H9 (cell line): ENCODE data around the gene HHAT. TPM values are rescaled to one million over a fixed set of nuclear protein-coding genes. Genes with fewer than 3 reads are reported as not detected.

ENCODE experiments used
- DNase-seq: peaks from one replicate; pipeline ENCODE4 v3.0.0-alpha.2; 2017
- H2AFZ ChIP-seq: one replicate; pipeline ENCODE4 v1.6.1; 2013; ENCODE audit warnings: mild to moderate bottlenecking, low read length, control low read depth, moderate library complexity
- H2AK5ac ChIP-seq: 2 replicates; pipeline ENCODE4 v1.6.1; 2013; ENCODE audit warnings: low read length, control low read depth, mixed read lengths; ENCODE audit not compliant: insufficient read length
- H2BK120ac ChIP-seq: one replicate; pipeline ENCODE4 v1.6.1; 2013; ENCODE audit warnings: low read depth, mild to moderate bottlenecking, low read length, control low read depth, inconsistent platforms; ENCODE audit not compliant: poor library complexity, severe bottlenecking
- H2BK12ac ChIP-seq: 2 replicates; pipeline ENCODE4 v1.6.1; 2013; ENCODE audit warnings: low read length, control low read depth, mixed read lengths, low read depth; ENCODE audit not compliant: insufficient read length
- H2BK15ac ChIP-seq: 2 replicates; pipeline ENCODE4 v1.6.1; 2013; ENCODE audit warnings: low read depth, low read length, control low read depth
- H2BK20ac ChIP-seq: one replicate; pipeline ENCODE4 v1.6.1; 2013; ENCODE audit warnings: low read depth, mild to moderate bottlenecking, low read length, control low read depth, inconsistent platforms; ENCODE audit not compliant: poor library complexity, severe bottlenecking
- H2BK5ac ChIP-seq: 2 replicates; pipeline ENCODE4 v1.6.1; 2013; ENCODE audit warnings: low read length, control low read depth, mixed read lengths; ENCODE audit not compliant: insufficient read length
- H3K14ac ChIP-seq: 2 replicates; pipeline ENCODE4 v1.6.1; 2013; ENCODE audit warnings: low read length, control low read depth; ENCODE audit not compliant: insufficient read depth
- H3K18ac ChIP-seq: 2 replicates; pipeline ENCODE4 v1.6.1; 2013; ENCODE audit warnings: low read depth, mild to moderate bottlenecking, mixed read lengths, low read length, control low read depth; ENCODE audit not compliant: insufficient read length
- H3K23ac ChIP-seq: 2 replicates; pipeline ENCODE4 v1.6.1; 2013; ENCODE audit warnings: low read length, control low read depth, mixed read lengths, low read depth; ENCODE audit not compliant: insufficient read length
- H3K23me2 ChIP-seq: 2 replicates; pipeline ENCODE4 v1.6.1; 2013; ENCODE audit warnings: low read depth, mild to moderate bottlenecking, mixed read lengths, low read length, control low read depth; ENCODE audit not compliant: insufficient read length, poor library complexity, severe bottlenecking
- H3K27ac ChIP-seq: 2 replicates; pipeline ENCODE4 v1.5.1; 2013; ENCODE audit warnings: low read length, control low read depth, mixed read lengths, low read depth; ENCODE audit not compliant: insufficient read length
- H3K27me3 ChIP-seq: 2 replicates; pipeline ENCODE4 v1.6.1; 2013; ENCODE audit warnings: low read length, control low read depth, inconsistent platforms; ENCODE audit not compliant: insufficient read depth
- H3K4ac ChIP-seq: 2 replicates; pipeline ENCODE4 v1.6.1; 2013; ENCODE audit warnings: low read depth, mild to moderate bottlenecking, control low read depth, inconsistent platforms, low read length, moderate library complexity
- H3K4me1 ChIP-seq: 2 replicates; pipeline ENCODE4 v1.6.1; 2013; ENCODE audit warnings: low read length, control low read depth, inconsistent platforms; ENCODE audit not compliant: insufficient read depth
- H3K4me2 ChIP-seq: 2 replicates; pipeline ENCODE4 v1.6.1; 2013; ENCODE audit warnings: low read length, control low read depth, mixed read lengths; ENCODE audit not compliant: insufficient read length, insufficient read depth
- H3K56ac ChIP-seq: 2 replicates; pipeline ENCODE4 v1.6.1; 2013; ENCODE audit warnings: low read depth, mild to moderate bottlenecking, mixed read lengths, low read length, control low read depth; ENCODE audit not compliant: insufficient read length
- H3K79me1 ChIP-seq: 2 replicates; pipeline ENCODE4 v1.6.1; 2013; ENCODE audit warnings: low read depth, mild to moderate bottlenecking, moderate library complexity, low read length, control low read depth, inconsistent platforms; ENCODE audit not compliant: insufficient read depth, poor library complexity, severe bottlenecking
- H3K79me2 ChIP-seq: 2 replicates; pipeline ENCODE4 v1.6.1; 2013; ENCODE audit warnings: low read length, control low read depth, inconsistent platforms; ENCODE audit not compliant: insufficient read depth
- H3K9ac ChIP-seq: 2 replicates; pipeline ENCODE4 v1.6.1; 2013; ENCODE audit warnings: low read length, control low read depth, mixed read lengths; ENCODE audit not compliant: insufficient read length; ENCODE audit errors: extremely low read depth
- H3K9me3 ChIP-seq: one replicate; pipeline ENCODE4 v1.6.1; 2013; ENCODE audit warnings: low read depth, low read length, inconsistent platforms; ENCODE audit not compliant: control insufficient read depth
- H3T11ph ChIP-seq: one replicate; pipeline ENCODE4 v1.6.1; 2013; ENCODE audit warnings: mild to moderate bottlenecking, low read length, control low read depth, inconsistent platforms
- H4K20me1 ChIP-seq: one replicate; pipeline ENCODE4 v1.6.1; 2013; ENCODE audit not compliant: control insufficient read depth, insufficient read length, insufficient read depth
- H4K5ac ChIP-seq: 2 replicates; pipeline ENCODE4 v1.6.1; 2013; ENCODE audit warnings: low read depth, mild to moderate bottlenecking, mixed read lengths, low read length, control low read depth; ENCODE audit not compliant: insufficient read length
- H4K8ac ChIP-seq: replicated peaks from 2 replicates; pipeline ENCODE4 v1.6.1; 2013; ENCODE audit warnings: low read length, control low read depth, mixed read lengths, low read depth; ENCODE audit not compliant: insufficient read length
- H4K91ac ChIP-seq: 2 replicates; pipeline ENCODE4 v1.6.1; 2013; ENCODE audit warnings: low read depth, mild to moderate bottlenecking, moderate library complexity, mixed read lengths, low read length, control low read depth; ENCODE audit not compliant: insufficient read length
- H3K27ac Mint-ChIP-seq, 3 experiments: 2 replicates in 2 of 3; 3 replicates in 1 of 3; pipeline ENCODE4 v1.8.0; 2020 to 2021; ENCODE audit warnings: mixed read lengths in 3 of 3, mild to moderate bottlenecking in 1 of 3, moderate library complexity in 1 of 3
- H3K27me3 Mint-ChIP-seq: 2 replicates; pipeline ENCODE4 v1.8.0; 2021; ENCODE audit warnings: low read depth, mild to moderate bottlenecking, moderate library complexity, mixed read lengths
- H3K36me3 Mint-ChIP-seq, 3 experiments: 2 replicates in 2 of 3; 3 replicates in 1 of 3; pipeline ENCODE4 v1.8.0; 2020 to 2021; ENCODE audit warnings: low read depth in 3 of 3, mixed read lengths in 3 of 3; ENCODE audit not compliant: insufficient read depth in 1 of 3
- H3K4me1 Mint-ChIP-seq, 2 experiments: 2 replicates each; pipeline ENCODE4 v1.8.0; 2020; ENCODE audit warnings: mixed read lengths in 2 of 2
- H3K4me3 Mint-ChIP-seq, 2 experiments: 2 replicates in 1 of 2; 3 replicates in 1 of 2; pipeline ENCODE4 v1.8.0; 2020 to 2021; ENCODE audit warnings: mild to moderate bottlenecking in 2 of 2, mixed read lengths in 2 of 2, moderate library complexity in 1 of 2
- H3K9me3 Mint-ChIP-seq, 2 experiments: 2 replicates in 1 of 2; 3 replicates in 1 of 2; pipeline ENCODE4 v1.8.0; 2020; ENCODE audit warnings: mild to moderate bottlenecking in 2 of 2, mixed read lengths in 2 of 2, moderate library complexity in 1 of 2
- CTCF ChIP-seq: fragments of 200-600 bp; sonication (generic); conservative IDR thresholded peaks from 3 replicates; pipeline ENCODE4 v1.8.0; 2021; ENCODE audit warnings: antibody characterized with exemption, mild to moderate bottlenecking
- WGBS: extraction: QIAGEN DNeasy Blood & Tissue Kit; methylation state at CpG from one replicate; pipeline ENCODE4 v1.1.7; 2013; ENCODE audit warnings: missing lambda C conversion rate, low lambda C conversion rate, mixed read lengths; ENCODE audit not compliant: insufficient read length; ENCODE audit errors: extremely low coverage; 5-methylcytosine and 5-hydroxymethylcytosine counted together
- total RNA-seq: library from RNA; stranded (reverse); gene quantifications from 2 replicates; pipeline ENCODE4 v1.2.1, GENCODE V29; 2021

The HHAT gene
- total RNA-seq, 1 experiment from 2014 or later: 0.48 TPM

- Mint-ChIP-seq H3K9me3 (no peaks in the 10 kb centered on the region), H3K27ac (no peak overlapping the region), H3K36me3 (no peaks in the 10 kb centered on the region), H3K4me3 (no peak overlapping the region), H3K4me1 (peaks cover 3 to 4% of the 10 kb centered on the region in 2 experiments; a peak in 1 of 4 replicates), H3K27me3 (no peaks in the 10 kb centered on the region)
- Histone ChIP-seq H3K14ac (no peak overlapping the region), H3K23me2 (no peaks in the 10 kb centered on the region), H3K18ac (no peak overlapping the region), H3K79me2 (no peaks in the 10 kb centered on the region), H2BK12ac (no peak overlapping the region), H3K56ac (no peak overlapping the region), H2AK5ac (no peak overlapping the region), H3K27ac (no peak overlapping the region), H3K4ac (no peak overlapping the region), H3K4me2 (no peak overlapping the region), H2BK15ac (no peak overlapping the region), H4K20me1 (no peaks in the 10 kb centered on the region), H3K27me3 (no peaks in the 10 kb centered on the region), H3T11ph (no peak overlapping the region), H3K79me1 (no peaks in the 10 kb centered on the region), H4K91ac (no peak overlapping the region), H2BK120ac (no peak overlapping the region), H3K9ac (no peak overlapping the region), H2BK20ac (no peak overlapping the region), H3K23ac (no peak overlapping the region), H3K4me1 (no peaks in the 10 kb centered on the region), H4K5ac (no peak overlapping the region), H2BK5ac (no peak overlapping the region), H4K8ac (no peak overlapping the region), H3K9me3 (no peaks in the 10 kb centered on the region), H2AFZ (no peak overlapping the region)
- no peak for DNase-seq
- WGBS: no CpG with 5 or more reads among the region's 7 CpGs
- no peak for TF ChIP-seq CTCF
Observed at GRCh38 chr1:210692796-210693195, 364.1 kb downstream of the HHAT start.
